ENCODE data around the gene CAPN1.

- TF ChIP-seq CTCF (IDR thresholded peaks at IDR 0.05; ENCODE audit: insufficient read depth, low read depth, low read length) = no peak
- TF ChIP-seq EZH2 (IDR thresholded peaks at IDR 0.05; ENCODE audit: insufficient read depth, low read length) = no peak
These were observed 22.7 kb upstream of the CAPN1 start for GRCh38 chr11:65159012-65159411.
